ENCODE results near the gene TTC7B.

The TTC7B gene

GRCh38 chr14:90487031-90487430 is 329.2 kb downstream of the TTC7B start:
- no peak for TF ChIP-seq YY1 (IDR thresholded peaks at IDR 0.05; ENCODE audit: low read depth)
- no peak for TF ChIP-seq TAF1 (IDR thresholded peaks at IDR 0.05; ENCODE audit: low read depth)
- TF ChIP-seq EGR1 (IDR thresholded peaks at IDR 0.05): no peak
- TF ChIP-seq FOXM1 (IDR thresholded peaks at IDR 0.05; ENCODE audit: borderline replicate concordance, low read depth): no peak
- no peak for TF ChIP-seq NFIC (IDR thresholded peaks at IDR 0.05)
- no peak for TF ChIP-seq MAX (IDR thresholded peaks at IDR 0.05)
- no peak for TF ChIP-seq CREB1 (IDR thresholded peaks at IDR 0.05; ENCODE audit: low read depth)
- no peak for TF ChIP-seq TCF12 (IDR thresholded peaks at IDR 0.05; ENCODE audit: low read depth)
- TF ChIP-seq, protein P1, sequence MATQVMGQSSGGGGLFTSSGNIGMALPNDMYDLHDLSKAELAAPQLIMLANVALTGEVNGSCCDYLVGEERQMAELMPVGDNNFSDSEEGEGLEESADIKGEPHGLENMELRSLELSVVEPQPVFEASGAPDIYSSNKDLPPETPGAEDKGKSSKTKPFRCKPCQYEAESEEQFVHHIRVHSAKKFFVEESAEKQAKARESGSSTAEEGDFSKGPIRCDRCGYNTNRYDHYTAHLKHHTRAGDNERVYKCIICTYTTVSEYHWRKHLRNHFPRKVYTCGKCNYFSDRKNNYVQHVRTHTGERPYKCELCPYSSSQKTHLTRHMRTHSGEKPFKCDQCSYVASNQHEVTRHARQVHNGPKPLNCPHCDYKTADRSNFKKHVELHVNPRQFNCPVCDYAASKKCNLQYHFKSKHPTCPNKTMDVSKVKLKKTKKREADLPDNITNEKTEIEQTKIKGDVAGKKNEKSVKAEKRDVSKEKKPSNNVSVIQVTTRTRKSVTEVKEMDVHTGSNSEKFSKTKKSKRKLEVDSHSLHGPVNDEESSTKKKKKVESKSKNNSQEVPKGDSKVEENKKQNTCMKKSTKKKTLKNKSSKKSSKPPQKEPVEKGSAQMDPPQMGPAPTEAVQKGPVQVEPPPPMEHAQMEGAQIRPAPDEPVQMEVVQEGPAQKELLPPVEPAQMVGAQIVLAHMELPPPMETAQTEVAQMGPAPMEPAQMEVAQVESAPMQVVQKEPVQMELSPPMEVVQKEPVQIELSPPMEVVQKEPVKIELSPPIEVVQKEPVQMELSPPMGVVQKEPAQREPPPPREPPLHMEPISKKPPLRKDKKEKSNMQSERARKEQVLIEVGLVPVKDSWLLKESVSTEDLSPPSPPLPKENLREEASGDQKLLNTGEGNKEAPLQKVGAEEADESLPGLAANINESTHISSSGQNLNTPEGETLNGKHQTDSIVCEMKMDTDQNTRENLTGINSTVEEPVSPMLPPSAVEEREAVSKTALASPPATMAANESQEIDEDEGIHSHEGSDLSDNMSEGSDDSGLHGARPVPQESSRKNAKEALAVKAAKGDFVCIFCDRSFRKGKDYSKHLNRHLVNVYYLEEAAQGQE (IDR thresholded peaks at IDR 0.05; ENCODE audit: low read depth): no peak
- TF ChIP-seq, protein P2, sequence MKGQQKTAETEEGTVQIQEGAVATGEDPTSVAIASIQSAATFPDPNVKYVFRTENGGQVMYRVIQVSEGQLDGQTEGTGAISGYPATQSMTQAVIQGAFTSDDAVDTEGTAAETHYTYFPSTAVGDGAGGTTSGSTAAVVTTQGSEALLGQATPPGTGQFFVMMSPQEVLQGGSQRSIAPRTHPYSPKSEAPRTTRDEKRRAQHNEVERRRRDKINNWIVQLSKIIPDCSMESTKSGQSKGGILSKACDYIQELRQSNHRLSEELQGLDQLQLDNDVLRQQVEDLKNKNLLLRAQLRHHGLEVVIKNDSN (IDR thresholded peaks at IDR 0.05): no peak
- no peak for TF ChIP-seq EP300 (IDR thresholded peaks at IDR 0.05; ENCODE audit: borderline replicate concordance)
- TF ChIP-seq RAD21 (IDR thresholded peaks at IDR 0.05; ENCODE audit: low read depth): no peak
- TF ChIP-seq CEBPB (IDR thresholded peaks at IDR 0.05): no peak
- TF ChIP-seq ZBTB7A (IDR thresholded peaks at IDR 0.05; ENCODE audit: low read depth): no peak
- no peak for TF ChIP-seq TEAD4 (IDR thresholded peaks at IDR 0.05)

- TF ChIP-seq MAX (IDR thresholded peaks at IDR 0.05) (no peak), EP300 (IDR thresholded peaks at IDR 0.05; ENCODE audit: borderline replicate concordance) (no peak), CREB1 (IDR thresholded peaks at IDR 0.05; ENCODE audit: low read depth) (no peak), CEBPB (IDR thresholded peaks at IDR 0.05) (no peak)
Measured at GRCh38 chr14:90484291-90484690, 331.9 kb downstream of the TTC7B start.

DNA sequence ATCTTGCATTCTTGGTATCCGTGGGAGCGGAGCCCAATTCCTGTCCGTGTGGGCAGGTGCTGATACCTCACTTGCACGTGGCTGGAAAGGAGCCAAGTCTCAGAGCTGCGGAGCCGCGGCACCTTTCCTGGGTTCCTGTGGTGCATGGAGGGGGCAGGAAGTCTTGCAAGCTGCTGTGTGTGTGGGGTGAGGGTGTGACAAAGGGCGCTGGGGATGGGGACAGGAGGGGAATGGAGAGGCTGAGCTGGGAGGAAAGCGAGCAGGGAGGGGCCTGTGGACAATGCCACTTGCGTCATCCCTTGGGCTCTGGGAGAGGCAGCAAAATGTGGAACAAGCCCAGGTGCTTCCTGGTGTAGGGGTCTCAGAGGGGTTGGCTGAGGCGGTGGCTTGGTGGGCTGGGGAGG is 332.7 kb downstream of the TTC7B start:
- TF ChIP-seq ZBTB7A (IDR thresholded peaks at IDR 0.05; ENCODE audit: low read depth): no peak
- TF ChIP-seq EP300 (IDR thresholded peaks at IDR 0.05; ENCODE audit: borderline replicate concordance): peak; percentile 58; the same call in 1 of the 2 replicates
- TF ChIP-seq TCF12 (IDR thresholded peaks at IDR 0.05; ENCODE audit: low read depth): peak; percentile 60; the same call in 1 of the 2 replicates
- peak; percentile 57 for TF ChIP-seq CEBPB (IDR thresholded peaks at IDR 0.05)
- TF ChIP-seq YY1 (IDR thresholded peaks at IDR 0.05; ENCODE audit: low read depth): no peak
- TF ChIP-seq NFIC (IDR thresholded peaks at IDR 0.05): peak; percentile 95
- TF ChIP-seq, protein P2 (IDR thresholded peaks at IDR 0.05): peak; percentile 61
- TF ChIP-seq, protein P1 (IDR thresholded peaks at IDR 0.05; ENCODE audit: low read depth): peak; percentile 48; the same call in 1 of the 2 replicates
- TF ChIP-seq MAX (IDR thresholded peaks at IDR 0.05): peak; percentile 95
- TF ChIP-seq TEAD4 (IDR thresholded peaks at IDR 0.05): 0 out of 2 replicates have a peak, but pooled peaks have one; percentile 19

- TF ChIP-seq, protein P2 (IDR thresholded peaks at IDR 0.05): no peak
- no peak for TF ChIP-seq ZBTB7A (IDR thresholded peaks at IDR 0.05; ENCODE audit: low read depth)
Measured at GRCh38 chr14:90483117-90483516, 333.1 kb downstream of the TTC7B start.

DNA sequence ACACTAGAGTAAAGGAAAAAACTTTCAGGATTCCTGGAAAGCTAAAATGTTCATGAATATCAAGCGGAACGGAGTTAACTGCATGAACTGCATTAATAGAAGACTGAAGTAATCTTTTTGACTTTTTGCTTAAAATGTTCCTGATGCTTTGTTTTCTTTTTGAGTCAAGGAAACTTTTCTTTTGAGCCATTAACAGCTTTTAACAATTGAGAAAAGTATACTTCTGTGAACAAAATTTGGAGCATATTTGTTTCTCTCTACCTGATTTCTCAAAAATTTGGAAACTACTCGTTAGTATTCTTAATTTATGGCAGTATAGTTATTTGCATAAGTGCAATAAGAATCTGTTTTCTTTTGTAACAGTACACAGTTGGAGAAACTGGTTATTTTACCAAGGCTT is 340.9 kb downstream of the TTC7B start:
- TF ChIP-seq CEBPB (IDR thresholded peaks at IDR 0.05): no peak
- TF ChIP-seq, protein P2 (IDR thresholded peaks at IDR 0.05): no peak
- TF ChIP-seq NFIC (IDR thresholded peaks at IDR 0.05): no peak
- TF ChIP-seq FOXM1 (IDR thresholded peaks at IDR 0.05; ENCODE audit: borderline replicate concordance, low read depth): no peak
- TF ChIP-seq TAF1 (IDR thresholded peaks at IDR 0.05; ENCODE audit: low read depth): no peak
- no peak for TF ChIP-seq YY1 (IDR thresholded peaks at IDR 0.05; ENCODE audit: low read depth)
- TF ChIP-seq ZBTB7A (IDR thresholded peaks at IDR 0.05; ENCODE audit: low read depth): no peak
- no peak for TF ChIP-seq TEAD4 (IDR thresholded peaks at IDR 0.05)
- TF ChIP-seq, protein P1 (IDR thresholded peaks at IDR 0.05; ENCODE audit: low read depth): no peak
- TF ChIP-seq RAD21 (IDR thresholded peaks at IDR 0.05; ENCODE audit: low read depth): no peak
- no peak for TF ChIP-seq CREB1 (IDR thresholded peaks at IDR 0.05; ENCODE audit: low read depth)
